Activated CD8-positive, alpha-beta memory T cell treated with anti-CD3 and anti-CD28 coated beads for 36 hours (primary cell): ENCODE data around the gene LRRC8D. TPM values are rescaled to one million over a fixed set of nuclear protein-coding genes. Genes with fewer than 3 reads are reported as not detected.
"Not testable (repeated sequence)": the region's sequence is repeated elsewhere in the genome, so short reads cannot be mapped to it uniquely, and the experiment has no call there.

Source experiments
- CTCF ChIA-PET: fragments of 350-600 bp; sonication (Branson Sonifier 250); formaldehyde crosslinking; loops from one replicate; lab custom pipeline; 2021; ENCODE audit warnings: antibody characterized with exemption; lab: Charles Lee
- POLR2A ChIA-PET: fragments of 350-600 bp; sonication (Branson Sonifier 250); formaldehyde crosslinking; loops from one replicate; lab custom pipeline; 2021; ENCODE audit warnings: antibody characterized with exemption; lab: Charles Lee
- total RNA-seq, 2 experiments: library from RNA; stranded (reverse); gene quantifications; one replicate each; pipeline ENCODE4 v1.2.3, GENCODE V29; 2021

LRRC8D gene
- total RNA-seq, 2 experiments from 2014 or later, result 39.4 to 40.4 TPM

DNA sequence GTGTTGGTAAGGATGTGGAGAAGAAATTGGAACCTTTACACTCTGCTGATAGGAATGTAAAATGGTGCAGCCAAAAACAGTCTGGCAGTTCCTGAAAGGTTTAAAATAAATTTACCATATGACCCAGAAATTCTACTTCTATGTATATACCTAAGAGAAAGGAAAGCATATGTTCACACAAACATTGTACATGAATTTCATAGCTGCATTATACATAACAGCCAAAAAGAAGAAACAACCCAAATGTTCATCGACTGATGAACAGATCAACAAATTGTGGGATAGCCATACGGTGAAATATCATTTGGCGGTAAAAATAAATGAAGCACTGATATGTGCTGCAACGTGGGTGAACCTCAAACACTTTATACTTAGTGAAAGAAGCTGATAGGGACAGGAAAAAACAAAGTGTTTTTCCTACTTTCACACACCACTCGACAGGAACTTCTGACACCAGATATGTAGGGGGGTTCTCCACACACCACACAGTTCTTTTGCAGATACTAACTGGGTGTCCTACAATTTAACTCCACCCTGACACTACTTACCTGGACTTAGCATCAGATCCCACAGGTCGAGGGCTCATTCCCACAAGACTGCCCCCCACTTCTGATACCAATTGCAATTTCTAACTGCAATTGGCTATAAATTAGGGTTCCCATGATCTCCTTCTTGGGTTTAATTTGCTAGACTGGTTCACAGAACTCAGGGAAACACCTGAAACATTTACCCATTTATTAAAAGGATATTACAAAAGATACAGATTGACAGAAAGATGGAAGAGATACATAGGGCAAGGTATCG, 138.2 kb downstream of the LRRC8D start:
- CTCF ChIA-PET, result no interaction called here
- POLR2A ChIA-PET, result no interaction called here

DNA sequence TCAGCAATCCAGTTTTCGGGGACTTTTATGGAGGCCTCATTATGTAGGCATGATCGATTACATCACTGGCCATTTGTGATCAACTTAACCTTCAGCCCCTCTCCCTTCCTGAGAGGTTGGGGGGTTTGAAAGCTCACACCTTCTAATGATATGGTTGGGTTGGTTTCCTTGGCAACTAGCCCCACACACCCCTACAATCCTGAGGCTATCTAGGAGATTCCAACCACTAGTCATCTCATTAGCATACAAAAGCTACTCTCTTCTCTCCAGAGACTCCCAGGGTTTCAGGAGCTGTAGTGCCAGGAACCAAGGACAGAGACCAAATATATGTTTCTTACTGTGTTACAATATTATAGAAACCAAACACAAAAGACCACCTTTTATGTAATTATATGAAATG, 138.9 kb downstream of the LRRC8D start:
- ChIA-PET CTCF (no interaction called here), POLR2A (no interaction called here)

DNA sequence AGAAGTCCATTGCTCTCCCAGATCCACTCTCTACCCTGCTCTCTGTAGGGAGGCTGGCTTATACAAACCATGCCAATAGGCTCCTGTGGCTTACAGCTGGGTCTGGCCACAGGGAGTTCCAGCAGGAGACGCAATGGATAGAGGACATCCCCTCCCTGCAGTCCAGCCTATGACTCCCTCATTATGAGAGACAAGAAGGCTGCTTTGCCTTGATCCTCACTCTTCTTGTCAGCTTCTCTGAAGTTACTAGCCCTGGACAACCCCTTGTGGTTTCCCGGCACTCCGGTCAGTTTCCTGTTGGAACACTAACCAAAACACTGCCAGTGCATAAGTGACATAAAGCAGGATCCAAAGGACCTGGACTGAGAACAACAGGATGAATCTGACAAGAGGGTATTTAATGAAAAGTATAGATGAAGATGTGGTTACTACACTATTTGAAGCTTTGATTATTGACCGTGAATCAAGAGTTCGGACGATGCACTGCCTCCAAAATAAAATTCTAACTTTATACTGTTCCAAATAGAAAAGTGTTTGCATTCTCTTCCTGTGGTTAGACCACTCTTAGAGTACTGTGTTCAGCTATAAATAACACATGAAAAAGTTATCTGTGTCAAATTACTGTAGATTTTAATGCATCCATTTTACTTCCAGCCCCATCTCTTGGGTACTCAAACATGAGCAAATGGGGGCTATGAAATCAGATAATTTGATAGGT, 141.4 kb downstream of the LRRC8D start:
- ChIA-PET CTCF (no interaction called here), POLR2A (no interaction called here)

DNA sequence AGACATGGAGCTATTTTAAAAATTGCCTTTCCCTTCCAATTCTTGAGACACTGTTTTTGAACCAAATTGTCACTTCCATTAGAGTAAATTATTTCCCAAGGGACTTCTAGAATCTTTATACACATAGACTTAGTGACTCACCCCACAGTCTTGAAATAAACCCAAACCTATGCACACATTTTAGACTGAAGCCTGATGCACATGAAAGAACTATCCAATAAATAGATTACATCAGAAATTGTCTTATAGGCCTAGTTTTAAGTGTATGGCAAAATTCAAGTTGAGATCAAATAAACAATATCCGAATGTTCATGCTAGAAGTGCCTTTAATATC, 141.9 kb downstream of the LRRC8D start:
- POLR2A ChIA-PET, result no interaction called here
- CTCF ChIA-PET, result no interaction called here

DNA sequence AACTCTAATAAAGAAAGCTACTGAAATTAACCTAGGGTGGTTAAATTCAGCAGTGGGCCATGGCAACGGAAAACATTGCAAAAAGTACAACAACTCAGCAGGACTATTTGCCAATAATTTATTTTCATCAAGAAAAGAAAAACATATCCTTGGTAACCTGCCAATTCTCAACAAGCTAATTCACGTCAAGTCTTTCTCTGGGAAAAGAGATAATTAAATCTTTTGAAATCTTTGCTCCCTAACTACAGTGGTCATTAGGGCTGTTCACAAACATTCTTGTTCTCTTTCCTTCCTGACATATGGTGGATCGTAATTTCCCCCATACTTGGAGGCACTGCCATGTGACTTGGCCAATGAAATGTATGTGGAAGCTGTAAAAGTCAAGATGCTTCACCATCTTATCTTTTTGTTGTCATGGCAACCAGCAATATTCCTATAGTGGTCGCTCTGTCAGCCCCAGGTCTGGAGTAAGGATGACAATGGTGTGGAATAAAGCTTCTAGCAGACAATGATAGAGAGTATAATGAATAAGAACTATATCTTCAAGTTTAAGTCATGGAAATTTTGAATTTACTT, 144.4 kb downstream of the LRRC8D start:
- POLR2A ChIA-PET, result no interaction called here
- CTCF ChIA-PET, result interaction anchor here (0.6 kb wide), 1 partner anchor 14 kb away, joined by 3 read pairs; no protein-coding TSS in a partner anchor

DNA sequence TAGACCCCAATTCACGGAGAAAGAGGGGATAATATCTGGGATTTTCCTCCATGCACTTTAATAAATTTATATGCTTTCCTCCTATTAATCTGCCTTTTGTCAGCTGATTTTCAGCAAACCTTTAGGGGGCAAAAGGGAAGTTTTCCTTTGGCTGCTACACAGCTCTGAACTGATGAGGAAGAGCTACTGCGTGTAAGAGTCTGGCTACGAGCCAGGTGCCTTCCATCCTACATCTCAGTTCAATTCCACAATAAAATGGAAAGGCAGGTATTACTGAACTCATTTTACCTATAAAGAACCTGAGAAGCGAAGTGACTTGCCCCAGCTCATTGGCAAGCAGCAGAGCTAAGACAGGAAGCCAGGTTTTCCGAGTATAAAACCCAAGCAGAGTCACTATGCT, 145.8 kb downstream of the LRRC8D start:
- CTCF ChIA-PET, result no interaction called here
- POLR2A ChIA-PET, result interaction anchor here (0.5 kb wide), 1 partner anchor 140 kb away, joined by 3 read pairs; no protein-coding TSS in a partner anchor

DNA sequence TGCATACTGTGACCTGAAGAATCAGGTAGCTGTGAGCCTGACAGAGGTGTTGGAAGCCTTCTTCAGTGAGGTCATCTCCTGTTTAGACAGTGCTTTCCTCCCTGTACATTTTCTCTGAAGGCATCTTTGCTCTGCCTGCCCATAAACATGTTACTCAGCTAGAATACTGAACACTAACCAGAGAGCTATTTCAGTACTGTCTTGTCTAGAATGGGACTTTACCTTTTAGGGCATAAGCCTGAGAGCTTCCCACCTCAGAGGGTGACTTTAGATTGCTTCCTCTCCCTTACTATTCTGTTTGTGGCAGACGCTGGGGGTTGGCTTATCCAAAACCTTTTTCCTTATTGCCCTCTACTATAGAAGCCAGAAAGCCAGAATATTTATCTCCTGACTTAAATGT, 150.8 kb downstream of the LRRC8D start:
- ChIA-PET POLR2A (no interaction called here), CTCF (no interaction called here)

DNA sequence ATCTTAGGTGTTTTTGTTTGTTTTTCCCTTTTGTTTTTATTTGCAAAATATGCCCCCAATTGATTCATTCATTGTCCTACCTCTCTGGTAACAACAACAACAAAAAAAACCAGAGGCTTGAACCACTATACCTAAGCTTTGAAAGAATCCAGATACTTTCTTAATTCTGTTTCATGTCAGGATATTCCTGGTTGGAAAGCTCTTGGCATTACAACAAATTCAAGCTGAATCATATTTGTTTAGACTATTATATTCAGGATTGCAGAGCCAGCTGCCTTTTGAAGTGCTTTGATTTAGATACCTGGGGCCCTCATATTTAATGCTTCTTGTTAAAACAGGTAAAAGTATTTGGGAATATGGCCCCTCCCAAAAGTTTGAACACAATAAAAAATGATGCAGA, 151.2 kb downstream of the LRRC8D start:
- CTCF ChIA-PET, result no interaction called here
- POLR2A ChIA-PET, result no interaction called here

DNA sequence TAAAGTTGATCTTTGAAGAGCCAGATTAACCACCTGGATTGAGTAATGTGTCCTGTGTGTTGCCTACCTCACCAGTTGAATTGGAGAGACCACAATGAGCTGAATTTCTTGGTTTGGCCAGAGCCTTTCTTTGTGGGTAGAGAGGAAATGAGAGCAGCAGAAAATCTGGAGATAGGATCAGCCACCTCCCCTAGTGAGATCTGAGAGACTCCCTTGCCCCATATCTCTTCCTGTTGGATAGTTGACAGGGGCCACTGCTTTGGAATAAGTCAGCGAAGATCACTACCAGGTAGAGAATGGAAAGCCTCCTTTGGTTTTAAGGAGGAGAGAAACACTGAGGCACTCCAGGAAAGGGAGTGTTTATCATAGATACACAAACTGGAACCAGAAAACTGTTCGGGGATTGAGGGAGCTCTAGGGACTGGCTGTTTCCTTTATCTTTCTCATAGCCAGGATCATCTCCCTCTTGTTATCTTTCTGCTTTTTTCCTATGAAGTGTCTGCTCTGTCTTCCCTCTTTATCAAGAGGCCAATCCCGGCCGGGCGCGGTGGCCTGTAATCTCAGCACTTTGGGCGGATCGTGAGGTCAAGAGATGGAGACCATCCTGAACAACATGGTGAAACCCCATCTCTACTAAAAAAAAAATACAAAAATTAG, 152.8 kb downstream of the LRRC8D start:
- ChIA-PET POLR2A (no interaction called here), CTCF (interaction anchor here (1.5 kb wide), 1 partner anchor 13 kb away, joined by 5 read pairs; no protein-coding TSS in a partner anchor)

DNA sequence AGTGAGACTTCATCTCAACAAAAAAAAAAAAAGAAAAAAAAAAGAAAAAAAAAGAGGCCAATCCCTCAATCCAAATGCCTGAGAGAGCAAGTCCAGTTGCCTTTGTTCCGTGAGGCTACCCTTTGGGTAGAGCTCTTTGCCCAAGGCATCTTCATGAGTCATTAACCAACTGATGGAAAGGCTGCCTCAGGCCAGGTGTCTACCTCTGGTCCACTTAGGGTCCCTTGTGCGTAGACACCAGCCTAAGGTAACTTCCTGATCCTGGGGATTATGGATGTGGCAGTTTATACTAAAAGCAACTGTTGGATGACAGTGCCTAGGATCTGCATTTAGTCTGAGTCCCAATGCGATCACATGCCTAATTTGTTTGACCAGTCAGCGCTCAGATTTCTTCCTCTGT, 153.4 kb downstream of the LRRC8D start:
- POLR2A ChIA-PET, result no interaction called here
- CTCF ChIA-PET, result interaction anchor here (1.5 kb wide), 1 partner anchor 13 kb away, joined by 5 read pairs; no protein-coding TSS in a partner anchor

DNA sequence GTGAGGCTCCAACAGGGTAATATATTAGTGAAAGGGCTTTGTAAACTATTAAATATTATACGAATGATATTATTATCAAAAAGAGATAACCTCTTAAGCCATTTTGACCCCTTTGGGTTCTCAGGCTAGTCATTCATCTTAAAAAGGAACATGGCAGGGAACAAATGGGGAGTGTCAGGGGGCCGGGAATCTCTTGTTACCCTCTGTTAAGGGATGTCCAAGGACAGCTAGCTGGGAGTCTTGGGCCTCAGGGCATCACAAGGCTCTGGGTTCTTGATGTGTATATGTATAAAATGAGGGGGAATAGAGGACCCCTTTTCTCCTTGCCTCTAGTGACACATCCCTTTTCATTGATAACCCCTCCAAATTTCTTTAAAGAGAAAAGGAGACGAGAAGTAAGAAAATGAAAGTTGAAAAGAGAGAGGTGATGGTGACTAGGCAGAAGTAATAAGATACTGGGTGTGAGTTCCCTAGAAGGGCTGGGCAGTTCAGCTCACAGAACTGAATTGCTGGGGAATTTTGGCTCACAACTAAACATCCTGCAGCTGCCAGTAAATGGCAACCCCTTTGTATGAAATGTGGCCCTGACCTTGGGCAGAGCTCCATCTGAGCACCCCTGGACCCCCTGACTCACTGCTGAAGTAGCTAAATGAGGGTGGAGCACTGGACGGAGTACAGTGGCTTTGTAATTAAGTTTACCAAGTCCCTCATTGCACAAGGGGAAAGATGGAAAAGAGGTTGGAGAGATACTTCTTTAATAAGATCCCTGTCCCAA, 154.1 kb downstream of the LRRC8D start:
- CTCF ChIA-PET, result interaction anchor here (1.5 kb wide), 2 partner anchors 12 to 170 kb away, joined by 3 to 5 read pairs; no protein-coding TSS in a partner anchor
- POLR2A ChIA-PET, result no interaction called here

DNA sequence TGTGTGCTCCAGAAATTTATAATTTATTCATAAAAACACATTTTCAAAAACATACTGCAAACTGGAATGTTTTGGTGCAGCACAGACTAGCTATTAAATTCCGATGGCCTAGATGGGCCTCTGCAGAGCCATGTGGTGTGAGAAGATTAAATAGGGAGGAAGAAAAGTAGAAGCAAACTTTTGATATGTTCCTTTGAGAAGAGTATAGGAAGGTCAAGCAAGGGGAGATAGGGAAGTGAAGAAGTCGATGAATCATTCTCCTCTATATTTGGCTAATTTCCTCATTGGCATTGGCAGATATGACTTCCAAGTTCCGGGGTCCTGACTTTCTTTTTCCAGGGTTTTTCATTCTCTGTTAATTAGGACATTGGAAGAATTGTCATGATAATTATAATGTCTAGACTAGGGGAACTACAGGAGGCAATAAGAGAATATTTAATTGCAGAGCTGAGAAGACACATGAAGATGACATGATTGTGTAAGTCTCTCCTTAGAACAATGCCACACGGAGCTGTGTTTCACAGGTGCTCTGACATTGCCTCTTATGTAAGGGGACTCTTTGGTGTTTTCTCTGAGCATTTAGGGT, 154.8 kb downstream of the LRRC8D start:
- CTCF ChIA-PET, result interaction anchor here (1.5 kb wide), 1 partner anchor 171 kb away, joined by 3 read pairs; no protein-coding TSS in a partner anchor
- POLR2A ChIA-PET, result no interaction called here

DNA sequence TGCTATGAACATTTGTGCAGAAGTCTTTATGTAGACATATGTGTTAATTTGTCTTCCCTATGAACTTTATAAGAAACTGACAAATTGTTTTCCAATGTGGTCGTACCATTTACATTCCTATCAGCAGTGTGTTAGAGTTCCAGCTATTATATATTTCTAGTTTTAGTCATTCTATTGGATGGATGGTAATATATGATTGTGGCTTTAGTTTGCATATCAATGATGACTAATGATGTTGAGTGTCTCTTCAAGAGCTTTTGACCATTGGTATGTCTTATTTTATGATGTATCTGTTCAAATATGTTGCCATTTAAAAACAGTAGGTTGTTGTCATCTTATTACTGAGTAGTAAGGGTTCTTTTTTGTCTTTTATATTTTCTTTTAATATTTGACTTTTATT, 157.9 kb downstream of the LRRC8D start:
- ChIA-PET POLR2A (no interaction called here), CTCF (no interaction called here)

DNA sequence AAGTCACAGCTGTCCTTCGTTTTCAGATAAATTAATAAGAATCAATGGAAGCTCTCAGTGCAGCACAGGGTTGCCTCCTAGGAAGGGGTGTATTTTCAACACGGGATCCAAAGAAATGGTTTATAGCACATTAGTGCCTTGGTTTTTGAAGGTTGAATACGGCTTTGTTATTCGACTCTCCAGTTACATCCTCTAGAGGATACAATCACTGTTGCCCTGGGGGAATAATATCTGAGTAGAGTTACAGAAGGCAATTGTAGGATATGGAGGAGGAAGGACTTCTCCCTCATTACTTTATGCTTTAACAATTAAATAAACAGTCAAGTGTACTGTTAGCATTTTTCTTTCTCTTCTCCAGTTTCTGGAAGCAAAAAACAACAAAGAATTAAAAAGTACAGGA, 159.8 kb downstream of the LRRC8D start:
- POLR2A ChIA-PET, result no interaction called here
- CTCF ChIA-PET, result no interaction called here

DNA sequence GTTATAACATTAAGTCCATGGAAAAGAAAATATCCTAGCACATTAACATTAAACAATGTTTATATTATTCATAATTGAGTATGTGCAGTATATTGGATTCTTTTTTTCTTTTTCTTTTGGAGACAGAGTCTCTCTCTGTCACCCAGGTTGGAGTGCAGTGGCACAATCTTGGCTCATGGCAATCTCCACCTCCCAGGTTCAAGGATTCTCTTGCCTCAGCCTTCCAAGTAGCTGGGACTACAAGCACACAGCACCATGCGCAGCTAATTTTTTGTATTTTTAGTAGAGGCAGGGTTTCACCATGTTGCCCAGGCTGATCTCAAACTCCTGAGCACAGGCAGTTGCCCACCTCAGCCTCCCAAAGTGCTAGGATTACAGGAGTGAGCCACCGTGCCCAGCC, 162.0 kb downstream of the LRRC8D start:
- CTCF ChIA-PET, POLR2A ChIA-PET: not testable (repeated sequence)

DNA sequence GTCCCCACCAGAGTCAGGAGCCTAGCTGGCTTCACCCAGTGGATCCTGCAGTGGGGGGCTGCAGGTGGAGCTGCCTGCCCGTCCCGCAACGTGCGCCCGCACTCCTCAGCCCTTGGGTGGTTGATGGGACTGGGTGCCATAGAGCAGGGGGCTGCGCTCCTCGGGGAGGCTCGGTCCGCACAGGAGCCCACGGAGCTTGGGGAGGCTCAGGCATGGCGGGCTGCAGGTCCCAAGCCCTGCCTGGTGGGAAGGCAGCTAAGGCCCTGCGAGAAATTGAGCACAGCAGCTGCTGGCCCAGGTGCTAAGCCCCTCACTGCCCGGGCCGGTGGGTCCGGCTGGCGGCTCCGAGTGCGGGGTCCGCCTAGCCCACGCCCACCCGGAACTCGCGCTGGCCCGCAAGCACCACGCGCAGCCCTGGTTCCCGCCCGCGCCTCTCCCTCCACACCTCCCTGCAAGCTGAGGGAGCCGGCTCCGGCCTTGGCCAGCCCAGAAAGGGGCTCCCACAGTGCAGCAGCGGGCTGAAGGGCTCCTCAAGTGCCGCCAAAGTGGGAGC, 163.8 kb downstream of the LRRC8D start:
- POLR2A ChIA-PET, result not testable (repeated sequence)
- CTCF ChIA-PET, result interaction anchor here (1.7 kb wide), 1 partner anchor 180 kb away, joined by 5 read pairs; no protein-coding TSS in a partner anchor

DNA sequence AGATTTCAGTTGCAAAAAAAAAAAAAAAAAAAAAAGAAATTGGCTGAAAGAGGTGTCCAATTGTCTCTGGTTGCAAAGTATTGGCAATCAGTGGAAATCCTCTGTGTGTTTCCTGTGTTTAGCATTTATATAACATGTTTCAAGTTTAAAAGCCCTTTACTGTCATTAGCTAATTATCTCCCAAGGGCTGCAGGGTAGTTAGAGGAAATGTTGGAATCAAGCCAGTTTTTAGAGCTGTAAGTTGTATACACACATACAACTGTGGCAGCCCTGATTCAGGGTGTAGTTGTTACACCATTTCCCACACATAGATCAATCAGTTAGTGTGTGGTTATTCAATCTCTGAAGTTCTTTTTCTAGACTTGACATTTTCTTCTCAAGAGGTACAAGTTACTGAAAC, 165.2 kb downstream of the LRRC8D start:
- CTCF ChIA-PET, result interaction anchor here (0.6 to 2.8 kb wide), 5 partner anchors 12 to 182 kb away, joined by 3 to 17 read pairs (median 3); no protein-coding TSS in a partner anchor
- POLR2A ChIA-PET, result no interaction called here
